Measurements from ENCODE around the gene PDE4A. TPM values are rescaled to one million over a fixed set of nuclear protein-coding genes. Genes with fewer than 3 reads are reported as not detected.

The PDE4A gene
- total and polyA plus RNA-seq, 10 of the 15 experiments (the other 5 are each of a cell fraction or from before 2014, with no cell fraction given): 0.24 to 13.3 (median 4.9) TPM

DNA sequence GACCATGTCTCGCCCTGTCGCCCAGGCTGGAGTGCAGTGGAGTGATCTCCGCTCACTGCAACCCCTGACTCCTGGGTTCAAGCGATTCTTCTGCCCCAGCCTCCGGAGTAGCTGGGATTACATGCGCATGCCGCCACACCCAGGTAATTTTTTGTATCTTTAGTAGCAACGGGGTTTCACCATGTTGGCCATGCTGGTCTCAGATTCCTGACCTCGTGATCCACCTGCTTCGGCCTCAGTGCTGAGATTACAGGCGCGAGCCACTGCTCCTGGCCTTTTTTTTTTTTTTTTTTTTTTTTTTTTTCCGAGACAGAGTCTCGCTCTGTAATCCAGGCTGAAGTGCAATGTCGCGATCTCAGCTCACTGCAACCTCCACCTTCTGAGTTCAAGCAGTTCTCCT, 87.7 kb downstream of the PDE4A start:
- in situ Hi-C loops (cut with MboI): no loop called here
- Histone ChIP-seq H3K27ac (ENCODE audit: control insufficient read depth, insufficient read depth) (no peak overlapping the region), H3K79me2 (ENCODE audit: control insufficient read depth, insufficient read depth, low read length) (no peaks in the 10 kb centered on the region), H3K4me2 (ENCODE audit: control insufficient read depth, insufficient read depth) (no peak overlapping the region), H2AFZ (ENCODE audit: control insufficient read depth, low read depth, low read length) (no peak overlapping the region), H3K36me3 (ENCODE audit: control insufficient read depth in 2 of 2, insufficient read depth in 2 of 2, low read length in 1 of 2) (no peaks in the 10 kb centered on the region), H3K9me3 (replicated peaks; ENCODE audit: control insufficient read depth, insufficient read depth, low read length) (no peaks in the 10 kb centered on the region), H4K20me1 (ENCODE audit: control insufficient read depth, insufficient read depth) (no peaks in the 10 kb centered on the region), H3K4me3 (no peak overlapping the region), H3K4me1 (ENCODE audit: control insufficient read depth, insufficient read depth, low read length) (peaks cover 13% of the 10 kb centered on the region), H3K9ac (ENCODE audit: control insufficient read depth, insufficient read depth, low read length) (no peak overlapping the region), H3K27me3 (replicated peaks in 1 of 2; ENCODE audit: control insufficient read depth in 2 of 2, insufficient read depth in 2 of 2, low read length in 1 of 2) (peaks cover 0 to 1% of the 10 kb centered on the region in 2 experiments; a peak in 3 of 4 replicates)
- RAD21 ChIA-PET (ENCODE audit: unreplicated experiment): interaction anchor here (0.8 to 1.5 kb wide), 3 partner anchors 24 to 191 kb away, joined by 3 to 5 read pairs (median 3); no protein-coding TSS in a partner anchor
- SMC1A ChIA-PET (ENCODE audit: uncharacterized antibody, unreplicated experiment): interaction anchor here (1.1 to 1.2 kb wide), 3 partner anchors 28 to 356 kb away, joined by 3 read pairs; no protein-coding TSS in a partner anchor
- FAIRE-seq (no peak), ATAC-seq (no peak), DNase-seq (ENCODE audit: low read depth, low spot score) (no peak)
- intact Hi-C loops (cut with micrococcal nuclease; ENCODE audit: unreplicated experiment): loop anchor here (10.0 kb wide), 1 partner anchor 103 kb away; the partner anchor contains the start of gene CDC37
- no TSS peak for BruUV-seq (replicated peaks)
- CTCF ChIA-PET: interaction anchor here (0.6 to 3.8 kb wide), 13 partner anchors 12 to 503 kb away, joined by 3 to 20 read pairs (median 6); partner anchors contain the start of gene QTRT1
- WGBS (ENCODE audit: insufficient coverage, insufficient replicate concordance, low lambda C conversion rate, missing lambda C conversion rate): 94% methylated on average over 12 of the region's 16 CpGs
- POLR2A ChIA-PET: interaction anchor here (0.5 to 0.7 kb wide), 3 partner anchors 189 to 1001 kb away, joined by 5 to 8 read pairs (median 8); no protein-coding TSS in a partner anchor
- TF ChIP-seq FOXM1 (IDR thresholded peaks at IDR 0.05; ENCODE audit: low read depth, low read length) (no peak), BRCA1 (IDR thresholded peaks at IDR 0.05; ENCODE audit: low read depth, low read length) (no peak), CTCF (IDR thresholded peaks at IDR 0.05 in 2 of 3, conservative IDR thresholded peaks at IDR 0.05 in 1 of 3; ENCODE audit: control insufficient read depth in 2 of 3, extremely low read depth in 1 of 3, insufficient read depth in 1 of 3, low read depth in 3 of 3, low read length in 3 of 3) (no peak), ZNF24 (IDR thresholded peaks at IDR 0.05) (no peak), ZNF207 (IDR thresholded peaks at IDR 0.05; ENCODE audit: borderline replicate concordance) (no peak), CHD1 (IDR thresholded peaks at IDR 0.05; ENCODE audit: low read depth, low read length) (no peak), MEF2B (IDR thresholded peaks at IDR 0.05; ENCODE audit: partially characterized antibody, poor library complexity, severe bottlenecking) (no peak), SREBF1 (IDR thresholded peaks at IDR 0.05; ENCODE audit: low read length) (no peak), TCF7 (IDR thresholded peaks at IDR 0.05; ENCODE audit: borderline replicate concordance) (no peak), MYC (IDR thresholded peaks at IDR 0.05; ENCODE audit: insufficient read depth, insufficient read length, insufficient replicate concordance, low read length, severe bottlenecking) (no peak), LARP7 (IDR thresholded peaks at IDR 0.05) (no peak), TCF12 (IDR thresholded peaks at IDR 0.05; ENCODE audit: low read depth, low read length) (no peak), NFYA (IDR thresholded peaks at IDR 0.05; ENCODE audit: borderline replicate concordance, low read depth, low read length) (no peak), BACH1 (IDR thresholded peaks at IDR 0.05; ENCODE audit: borderline replicate concordance) (no peak), PAX5 (IDR thresholded peaks at IDR 0.05; ENCODE audit: borderline replicate concordance, low read depth, low read length) (no peak)
- TF ChIP-seq, protein P1, sequence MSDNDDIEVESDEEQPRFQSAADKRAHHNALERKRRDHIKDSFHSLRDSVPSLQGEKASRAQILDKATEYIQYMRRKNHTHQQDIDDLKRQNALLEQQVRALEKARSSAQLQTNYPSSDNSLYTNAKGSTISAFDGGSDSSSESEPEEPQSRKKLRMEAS (IDR thresholded peaks at IDR 0.05; ENCODE audit: low read depth, low read length): no peak
- TF ChIP-seq, protein P2, sequence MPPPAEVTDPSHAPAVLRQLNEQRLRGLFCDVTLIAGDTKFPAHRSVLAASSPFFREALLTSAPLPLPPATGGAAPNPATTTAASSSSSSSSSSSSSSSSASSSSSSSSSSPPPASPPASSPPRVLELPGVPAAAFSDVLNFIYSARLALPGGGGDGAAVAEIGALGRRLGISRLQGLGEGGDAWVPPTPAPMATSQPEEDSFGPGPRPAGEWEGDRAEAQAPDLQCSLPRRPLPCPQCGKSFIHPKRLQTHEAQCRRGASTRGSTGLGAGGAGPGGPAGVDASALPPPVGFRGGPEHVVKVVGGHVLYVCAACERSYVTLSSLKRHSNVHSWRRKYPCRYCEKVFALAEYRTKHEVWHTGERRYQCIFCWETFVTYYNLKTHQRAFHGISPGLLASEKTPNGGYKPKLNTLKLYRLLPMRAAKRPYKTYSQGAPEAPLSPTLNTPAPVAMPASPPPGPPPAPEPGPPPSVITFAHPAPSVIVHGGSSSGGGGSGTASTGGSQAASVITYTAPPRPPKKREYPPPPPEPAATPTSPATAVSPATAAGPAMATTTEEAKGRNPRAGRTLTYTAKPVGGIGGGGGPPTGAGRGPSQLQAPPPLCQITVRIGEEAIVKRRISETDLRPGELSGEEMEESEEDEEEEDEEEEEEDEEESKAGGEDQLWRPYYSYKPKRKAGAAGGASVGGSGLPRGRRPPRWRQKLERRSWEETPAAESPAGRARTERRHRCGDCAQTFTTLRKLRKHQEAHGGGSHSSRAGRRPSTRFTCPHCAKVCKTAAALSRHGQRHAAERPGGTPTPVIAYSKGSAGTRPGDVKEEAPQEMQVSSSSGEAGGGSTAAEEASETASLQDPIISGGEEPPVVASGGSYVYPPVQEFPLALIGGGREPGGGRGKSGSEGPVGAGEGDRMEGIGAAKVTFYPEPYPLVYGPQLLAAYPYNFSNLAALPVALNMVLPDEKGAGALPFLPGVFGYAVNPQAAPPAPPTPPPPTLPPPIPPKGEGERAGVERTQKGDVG (CRISPR knock-in tag; IDR thresholded peaks at IDR 0.05): no peak
- TF ChIP-seq, protein P3, sequence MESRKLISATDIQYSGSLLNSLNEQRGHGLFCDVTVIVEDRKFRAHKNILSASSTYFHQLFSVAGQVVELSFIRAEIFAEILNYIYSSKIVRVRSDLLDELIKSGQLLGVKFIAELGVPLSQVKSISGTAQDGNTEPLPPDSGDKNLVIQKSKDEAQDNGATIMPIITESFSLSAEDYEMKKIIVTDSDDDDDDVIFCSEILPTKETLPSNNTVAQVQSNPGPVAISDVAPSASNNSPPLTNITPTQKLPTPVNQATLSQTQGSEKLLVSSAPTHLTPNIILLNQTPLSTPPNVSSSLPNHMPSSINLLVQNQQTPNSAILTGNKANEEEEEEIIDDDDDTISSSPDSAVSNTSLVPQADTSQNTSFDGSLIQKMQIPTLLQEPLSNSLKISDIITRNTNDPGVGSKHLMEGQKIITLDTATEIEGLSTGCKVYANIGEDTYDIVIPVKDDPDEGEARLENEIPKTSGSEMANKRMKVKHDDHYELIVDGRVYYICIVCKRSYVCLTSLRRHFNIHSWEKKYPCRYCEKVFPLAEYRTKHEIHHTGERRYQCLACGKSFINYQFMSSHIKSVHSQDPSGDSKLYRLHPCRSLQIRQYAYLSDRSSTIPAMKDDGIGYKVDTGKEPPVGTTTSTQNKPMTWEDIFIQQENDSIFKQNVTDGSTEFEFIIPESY (IDR thresholded peaks at IDR 0.05): no peak

Measured in GM12878 (cell line).